HG02885 (cell line): Measurements from ENCODE around the gene TTLL5.
"Not testable (repeated sequence)": the region's sequence is repeated elsewhere in the genome, so short reads cannot be mapped to it uniquely, and the experiment has no call there.

Source experiments
- ATAC-seq: cut with Tn5 transposase; IDR thresholded peaks from one replicate; pipeline ENCODE4 v1.9.1; 2021; ENCODE audit warnings: mild to moderate bottlenecking; ENCODE audit not compliant: unreplicated experiment, poor library complexity

The TTLL5 gene

GRCh38 chr14:75884198-75884611 is 223.2 kb downstream of the TTLL5 start:
- ATAC-seq: no peak

- ATAC-seq: no peak
Measured at GRCh38 chr14:75885829-75886228, 224.8 kb downstream of the TTLL5 start.

- ATAC-seq: no peak
Measured at GRCh38 chr14:75886636-75887348, 225.7 kb downstream of the TTLL5 start.

- ATAC-seq: no peak
Measured at GRCh38 chr14:75888945-75889344, 227.9 kb downstream of the TTLL5 start.

GRCh38 chr14:75896341-75896740 is 235.3 kb downstream of the TTLL5 start:
- ATAC-seq: no peak

GRCh38 chr14:75904311-75904710 is 243.3 kb downstream of the TTLL5 start:
- no peak for ATAC-seq

GRCh38 chr14:75905147-75905904 is 244.3 kb downstream of the TTLL5 start:
- no peak for ATAC-seq

GRCh38 chr14:75906228-75906627 is 245.2 kb downstream of the TTLL5 start:
- no peak for ATAC-seq

- ATAC-seq: no peak
Measured at GRCh38 chr14:75906680-75907280, 245.7 kb downstream of the TTLL5 start.

GRCh38 chr14:75907756-75908359 is 246.8 kb downstream of the TTLL5 start:
- no peak for ATAC-seq

GRCh38 chr14:75909630-75910029 is 248.6 kb downstream of the TTLL5 start:
- ATAC-seq: no peak

GRCh38 chr14:75910048-75910447 is 249.0 kb downstream of the TTLL5 start:
- ATAC-seq: no peak

- no peak for ATAC-seq
Measured at GRCh38 chr14:75911883-75912282, 250.8 kb downstream of the TTLL5 start.

- no peak for ATAC-seq
Measured at GRCh38 chr14:75913183-75913582, 252.1 kb downstream of the TTLL5 start.

GRCh38 chr14:75915045-75915444 is 254.0 kb downstream of the TTLL5 start:
- ATAC-seq: no peak

GRCh38 chr14:75917322-75917945 is 256.4 kb downstream of the TTLL5 start:
- ATAC-seq: no peak

- no peak for ATAC-seq
Measured at GRCh38 chr14:75917946-75918335, 256.9 kb downstream of the TTLL5 start.

GRCh38 chr14:75920421-75920820 is 259.4 kb downstream of the TTLL5 start:
- ATAC-seq: not testable (repeated sequence)

GRCh38 chr14:75925141-75925840 is 264.2 kb downstream of the TTLL5 start:
- ATAC-seq: not testable (repeated sequence)
